Erythroblast (primary cell): ENCODE data around the gene MICAL2.
A peak's percentile ranks its signal among the peaks of the same experiment; 100 is the strongest.

Experiments used
- DNase-seq, 2 experiments: peaks; one replicate each; lab custom pipeline; 2025; lab: John Stamatoyannopoulos, UW
- GATA1 ChIP-seq: IDR thresholded peaks from 2 replicates; pipeline ENCODE4 v1.6.1; 2011; ENCODE audit warnings: low read depth, mild to moderate bottlenecking, control low read depth, low read length, moderate library complexity
- POLR2A ChIP-seq: IDR thresholded peaks from 2 replicates; pipeline ENCODE4 v1.6.1; 2011; ENCODE audit warnings: mild to moderate bottlenecking, low read length

Gene MICAL2

GRCh38 chr11:12073436-12073835 is 37.0 kb upstream of the MICAL2 start:
- DNase-seq = no peak
- no peak for TF ChIP-seq POLR2A
- no peak for TF ChIP-seq GATA1

- DNase-seq = no peak
These were observed 36.5 kb upstream of the MICAL2 start for GRCh38 chr11:12073886-12074285.

GRCh38 chr11:12074529-12075195 is 35.7 kb upstream of the MICAL2 start:
- no peak for TF ChIP-seq POLR2A
- no peak for TF ChIP-seq GATA1
- no peak for DNase-seq

More at GRCh38 chr11:12073886-12074285, 36.5 kb upstream of the MICAL2 start:
- TF ChIP-seq GATA1 = no peak
- no peak for TF ChIP-seq POLR2A

GRCh38 chr11:12075291-12075690 is 35.1 kb upstream of the MICAL2 start:
- no peak for DNase-seq
- TF ChIP-seq POLR2A (no peak), GATA1 (no peak)

- no peak for TF ChIP-seq GATA1
- TF ChIP-seq POLR2A = no peak
- DNase-seq = no peak
These were observed 34.3 kb upstream of the MICAL2 start for GRCh38 chr11:12075822-12076821.

- TF ChIP-seq GATA1 (no peak), POLR2A (no peak)
- no peak for DNase-seq
These were observed 33.4 kb upstream of the MICAL2 start for GRCh38 chr11:12076840-12077534.

GRCh38 chr11:12077535-12078280 is 32.7 kb upstream of the MICAL2 start:
- DNase-seq = no peak
- TF ChIP-seq POLR2A = no peak
- no peak for TF ChIP-seq GATA1

- TF ChIP-seq GATA1 (no peak), POLR2A (no peak)
- no peak for DNase-seq
These were observed 30.4 kb upstream of the MICAL2 start for GRCh38 chr11:12079726-12080556.

- peak; percentile 39 to 57 for DNase-seq
- no peak for TF ChIP-seq GATA1
- TF ChIP-seq POLR2A = no peak
These were observed 27.0 kb upstream of the MICAL2 start for GRCh38 chr11:12083380-12083779.

GRCh38 chr11:12084256-12084655 is 26.1 kb upstream of the MICAL2 start:
- DNase-seq = no peak
- TF ChIP-seq POLR2A = no peak
- TF ChIP-seq GATA1 = no peak

GRCh38 chr11:12085371-12086251 is 24.8 kb upstream of the MICAL2 start:
- DNase-seq = no peak

More at GRCh38 chr11:12085371-12086251, 24.8 kb upstream of the MICAL2 start:
- TF ChIP-seq POLR2A (no peak), GATA1 (no peak)
